ENCODE measurements around the gene STAT1.

Gene STAT1

DNA sequence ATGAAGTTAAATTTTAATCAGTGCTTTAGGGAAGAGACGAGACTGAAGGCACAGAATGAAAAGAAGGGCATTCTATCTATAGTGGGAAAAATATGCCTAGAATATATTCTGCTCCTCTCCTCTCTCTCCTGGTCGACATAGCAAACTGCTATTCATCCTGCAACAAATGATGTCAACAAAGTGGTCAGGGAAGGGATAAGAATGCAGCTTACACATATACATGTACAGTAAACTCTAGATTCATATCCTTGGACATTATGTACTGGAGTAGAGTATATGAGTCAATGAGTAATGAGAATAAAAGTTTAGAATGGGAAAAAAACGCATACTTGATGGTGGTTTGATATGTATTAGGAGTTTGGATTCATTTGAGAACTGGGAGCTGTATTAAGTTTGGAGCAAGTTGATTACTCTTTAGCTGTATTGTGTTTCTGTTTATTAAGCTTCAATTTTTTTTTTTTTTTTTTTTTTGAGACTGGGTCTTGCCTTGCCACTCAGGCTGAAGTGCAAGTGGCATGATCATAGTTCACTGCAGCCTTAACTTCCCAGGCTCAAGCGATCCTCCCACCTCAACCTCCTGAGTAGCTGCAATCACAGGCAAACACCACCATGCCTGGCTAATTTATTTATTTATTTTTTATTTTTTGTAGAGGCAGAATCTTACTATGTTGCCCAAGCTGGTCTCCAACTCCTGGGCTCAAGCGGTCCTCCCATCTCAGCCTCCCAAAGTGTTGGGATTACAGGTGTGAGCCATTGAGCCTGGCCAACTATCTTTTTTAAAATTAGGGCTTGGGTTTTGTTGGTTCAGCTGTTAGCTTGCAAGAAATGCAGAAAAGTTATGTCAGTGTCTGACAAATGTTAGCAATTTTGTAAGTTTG lies 53.8 kb downstream of the STAT1 start:
- no peak for DNase-seq (ENCODE audit: low spot score)

DNA sequence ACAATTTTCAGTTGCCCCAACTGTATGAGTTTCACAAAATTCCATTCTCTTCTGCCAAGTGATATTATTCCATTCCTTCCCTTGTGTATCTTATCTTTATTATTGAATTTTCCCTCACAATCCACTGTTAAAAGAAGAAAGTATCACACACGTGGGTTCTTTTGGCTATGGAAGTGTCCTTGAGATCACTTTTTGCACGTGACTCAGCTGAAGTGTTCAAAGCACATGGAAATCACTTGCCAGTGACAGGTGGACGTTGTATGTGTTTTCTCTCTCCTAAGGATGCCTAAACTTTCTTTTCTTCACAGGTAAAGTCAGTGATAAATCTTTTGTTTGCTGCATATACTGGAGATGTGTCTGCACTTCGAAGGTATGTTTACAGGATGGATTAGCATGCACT lies 60.7 kb downstream of the STAT1 start:
- no peak for DNase-seq (ENCODE audit: low spot score)

DNA sequence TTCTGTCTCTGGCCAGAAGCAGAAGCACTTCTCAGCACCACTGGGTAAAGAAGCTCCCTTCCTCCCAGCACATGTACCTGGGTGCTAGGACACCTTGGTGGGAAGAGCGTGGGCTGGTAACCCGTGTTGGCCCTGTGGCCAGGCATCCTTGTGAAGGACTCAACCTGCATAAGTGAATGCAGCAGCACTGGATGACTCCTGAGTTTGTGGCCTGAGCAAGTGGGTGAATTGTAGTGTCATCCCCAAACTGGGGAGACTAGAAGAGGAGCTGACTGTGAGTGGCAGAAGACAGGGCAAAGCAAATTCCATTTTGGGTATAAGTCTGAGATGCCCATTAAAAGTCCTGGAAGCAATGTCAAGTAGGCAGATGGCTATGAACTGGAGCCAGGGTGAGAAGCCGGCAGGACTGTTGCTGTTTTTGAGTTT lies 63.4 kb downstream of the STAT1 start:
- no peak for DNase-seq (ENCODE audit: low spot score)

DNA sequence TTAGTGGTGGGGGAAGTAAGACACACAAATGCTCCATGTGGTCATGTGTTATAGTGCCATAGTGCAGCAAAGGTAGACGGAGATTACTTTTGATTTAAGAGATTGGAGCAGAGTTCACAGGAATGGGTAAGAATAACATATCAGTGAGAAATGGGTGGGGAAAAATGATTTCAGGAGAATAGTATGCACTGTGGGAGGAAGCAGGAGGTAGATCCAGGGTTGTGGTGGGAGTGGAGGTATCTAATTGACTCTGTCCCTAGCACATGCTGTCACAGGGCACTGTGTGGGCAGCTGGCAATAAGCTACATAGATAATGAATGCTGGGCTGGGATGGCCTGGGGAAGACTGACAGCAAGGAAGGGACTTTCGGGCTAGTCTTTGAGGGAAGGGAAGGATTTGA lies 65.3 kb downstream of the STAT1 start:
- DNase-seq (ENCODE audit: low spot score) = no peak

DNA sequence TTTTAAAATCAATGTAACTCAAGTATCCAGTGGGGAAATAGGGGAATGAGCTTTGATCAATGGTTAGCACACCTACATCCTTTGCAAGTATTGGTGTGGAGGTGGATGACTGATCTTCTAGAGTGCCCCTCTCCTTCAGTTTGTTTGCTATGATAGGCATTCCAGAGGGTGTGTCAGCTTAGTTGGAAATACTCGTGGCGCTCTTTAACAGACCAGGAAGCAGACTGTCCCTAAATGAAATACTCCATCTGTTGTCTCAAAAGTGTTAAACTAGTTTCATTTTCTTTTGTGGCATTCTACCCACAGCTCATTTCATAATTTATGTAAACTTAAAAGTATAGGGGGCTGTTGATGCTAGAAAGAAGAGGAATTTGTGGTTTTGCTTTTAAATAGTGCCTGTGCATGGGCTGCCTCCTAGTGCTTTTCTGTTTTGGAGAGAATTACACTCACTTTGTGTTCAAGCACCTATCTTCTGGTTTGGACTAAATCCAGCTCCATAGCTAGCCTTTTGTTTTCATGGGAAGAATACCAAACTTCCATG lies 66.2 kb downstream of the STAT1 start:
- no peak for DNase-seq (ENCODE audit: low spot score)

DNA sequence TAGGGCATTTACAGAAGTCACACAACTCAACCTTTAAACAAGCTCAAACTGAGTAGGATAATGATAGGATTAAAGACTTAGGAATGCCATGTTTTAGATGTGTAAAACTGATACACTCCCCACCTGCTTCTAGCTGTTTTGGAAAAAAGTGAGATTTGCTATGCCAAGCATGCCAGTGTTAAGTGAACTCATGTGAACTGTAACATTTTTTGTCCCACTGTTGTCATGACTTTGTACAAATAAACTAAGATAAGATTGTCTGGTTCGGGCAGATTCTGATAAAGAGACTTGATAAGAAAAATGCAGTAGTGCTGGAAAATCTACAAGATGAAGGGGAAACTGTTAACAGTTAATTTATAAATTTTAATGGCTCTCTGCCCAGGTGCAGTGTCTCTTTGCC lies 66.8 kb downstream of the STAT1 start:
- DNase-seq (ENCODE audit: low spot score) = no peak

DNA sequence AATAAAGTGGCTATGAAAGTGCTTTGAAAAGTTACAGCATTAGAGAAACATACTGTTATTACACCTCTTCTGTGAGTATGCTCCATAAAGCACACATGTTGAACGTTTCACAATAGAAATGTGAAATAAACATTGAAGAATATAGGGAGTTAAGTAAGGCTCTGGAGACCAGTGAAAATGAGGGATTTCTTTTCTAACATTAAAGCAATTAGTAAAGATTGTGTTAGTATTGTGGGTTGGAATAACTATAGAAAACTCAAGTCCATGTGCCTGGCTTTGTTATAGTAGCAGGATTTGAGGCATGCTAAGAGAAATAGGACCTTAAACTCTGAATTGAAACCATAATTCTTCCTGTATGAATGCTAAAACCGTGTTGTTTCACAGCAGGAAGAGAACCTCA lies 70.3 kb downstream of the STAT1 start:
- DNase-seq (ENCODE audit: low spot score) = no peak

DNA sequence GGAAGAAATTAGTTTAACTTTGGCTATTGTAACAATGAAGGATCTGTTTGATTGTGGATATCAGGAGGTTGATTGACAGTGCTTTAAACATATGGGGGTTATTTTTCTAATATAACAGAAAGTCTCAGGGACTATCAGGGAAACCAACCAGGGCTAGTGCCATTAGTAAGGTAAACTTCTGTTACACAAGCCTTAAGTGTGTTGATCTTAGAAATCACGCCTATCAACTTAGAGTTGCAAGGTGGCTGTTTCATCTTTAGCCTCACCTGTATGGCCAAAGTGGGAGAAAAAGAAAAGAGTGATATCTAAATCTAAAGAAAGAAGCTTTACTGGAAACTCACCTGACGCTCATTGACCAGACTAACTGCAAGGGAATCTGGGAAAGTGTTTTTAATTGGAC lies 71.3 kb downstream of the STAT1 start:
- DNase-seq (ENCODE audit: low spot score) = no peak

DNA sequence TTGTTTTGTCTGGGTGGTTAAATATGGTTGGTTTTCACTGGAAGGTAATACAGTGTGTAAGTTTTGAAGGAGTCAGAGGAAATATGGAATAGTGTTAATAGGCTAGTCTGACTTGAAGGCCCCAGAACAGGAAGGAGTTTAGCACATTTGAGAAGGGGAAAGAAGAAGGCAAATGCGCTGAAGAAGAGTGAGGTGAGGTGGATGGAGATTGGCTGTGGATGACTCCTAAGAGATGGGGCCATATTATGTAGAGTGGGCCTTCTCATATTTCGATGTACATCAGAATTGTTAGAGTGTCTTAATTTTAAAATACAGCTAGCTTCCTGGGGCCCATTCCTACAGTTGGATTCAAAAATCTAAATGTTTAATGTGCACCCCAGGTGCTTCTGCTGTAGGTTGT lies 72.4 kb downstream of the STAT1 start:
- DNase-seq (ENCODE audit: low spot score) = no peak

DNA sequence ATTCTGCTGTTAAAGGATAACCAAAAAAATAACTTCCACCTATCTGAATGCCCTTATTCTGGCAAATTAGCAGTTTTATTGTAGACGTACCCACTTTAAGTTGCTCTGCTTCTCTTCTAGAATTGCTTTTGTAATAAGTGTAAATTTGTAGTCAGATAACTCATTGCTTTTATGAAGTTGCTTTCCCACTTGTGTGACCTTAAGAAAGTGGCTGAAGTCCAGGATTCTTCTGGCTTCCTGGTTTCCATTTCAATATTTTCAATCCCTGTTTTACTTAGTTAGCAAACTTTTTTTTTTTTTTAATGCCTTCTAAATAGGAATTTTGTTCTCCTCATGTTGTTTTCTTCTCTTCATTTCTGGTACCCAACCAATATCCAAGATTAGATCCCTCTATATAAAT lies 73.5 kb downstream of the STAT1 start:
- no peak for DNase-seq (ENCODE audit: low spot score)

DNA sequence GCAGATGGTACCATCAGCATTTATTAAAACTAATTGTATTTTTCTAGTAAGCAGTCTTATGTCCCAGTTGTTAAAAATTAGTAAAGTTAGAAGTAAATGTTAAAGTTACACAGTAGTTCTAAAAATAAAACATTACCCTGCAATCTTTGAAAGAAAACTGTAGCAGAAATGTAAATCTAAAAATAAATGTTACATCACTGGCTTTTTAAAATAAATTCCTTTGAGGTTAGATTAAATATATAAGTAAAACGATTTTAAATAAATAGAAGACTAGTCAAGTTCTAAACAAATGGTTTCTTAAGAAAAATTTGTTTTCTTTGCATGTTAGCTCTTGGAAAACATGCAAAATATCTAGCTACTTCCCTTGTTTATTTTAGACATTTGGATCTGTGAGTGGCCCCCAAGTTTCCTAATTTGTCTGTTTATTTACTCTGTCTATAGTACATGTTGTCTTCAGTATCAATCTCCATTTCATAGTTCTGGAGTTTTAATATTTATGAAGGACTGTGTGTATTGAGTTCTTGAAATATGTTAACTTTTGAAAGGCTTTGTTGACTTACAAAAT lies 75.1 kb downstream of the STAT1 start:
- no peak for DNase-seq (ENCODE audit: low spot score)

DNA sequence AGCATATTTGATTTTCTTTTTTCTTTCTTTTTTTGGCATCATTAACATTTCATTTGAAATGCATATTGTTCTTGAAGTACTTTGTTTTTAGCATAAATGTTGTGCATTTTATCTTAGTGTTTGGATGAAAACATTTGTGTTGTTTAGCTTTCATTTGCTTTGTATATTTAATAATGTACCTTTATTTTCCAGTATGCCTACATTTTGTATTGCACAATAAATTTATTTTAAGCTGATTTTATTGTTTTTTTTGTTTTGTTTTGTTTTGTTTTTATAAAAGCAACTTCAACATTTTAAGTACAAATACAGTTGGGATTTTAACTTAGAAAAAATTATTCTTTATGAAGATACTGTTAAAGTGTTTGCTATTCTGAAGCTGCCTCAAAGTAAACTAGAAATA lies 78.9 kb downstream of the STAT1 start:
- DNase-seq (ENCODE audit: low spot score) = no peak

DNA sequence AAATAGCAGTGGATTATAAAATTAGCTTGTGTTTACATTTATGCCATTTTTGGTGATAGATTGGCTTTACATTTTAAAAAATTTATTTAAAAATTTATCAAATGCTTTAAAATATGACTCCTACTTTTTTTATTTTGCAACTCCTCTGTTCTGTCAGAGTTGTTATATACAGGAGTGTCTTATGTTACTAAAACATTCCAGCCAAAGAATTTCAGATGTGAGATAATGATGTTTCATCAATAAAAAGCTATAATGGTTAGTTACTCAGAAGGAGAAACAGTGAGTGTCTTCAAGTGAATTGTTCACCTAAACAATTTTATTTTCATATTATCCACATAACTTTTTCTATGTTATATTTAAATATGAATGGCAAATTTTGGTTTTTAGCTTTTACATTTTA lies 80.6 kb downstream of the STAT1 start:
- DNase-seq (ENCODE audit: low spot score) = no peak

DNA sequence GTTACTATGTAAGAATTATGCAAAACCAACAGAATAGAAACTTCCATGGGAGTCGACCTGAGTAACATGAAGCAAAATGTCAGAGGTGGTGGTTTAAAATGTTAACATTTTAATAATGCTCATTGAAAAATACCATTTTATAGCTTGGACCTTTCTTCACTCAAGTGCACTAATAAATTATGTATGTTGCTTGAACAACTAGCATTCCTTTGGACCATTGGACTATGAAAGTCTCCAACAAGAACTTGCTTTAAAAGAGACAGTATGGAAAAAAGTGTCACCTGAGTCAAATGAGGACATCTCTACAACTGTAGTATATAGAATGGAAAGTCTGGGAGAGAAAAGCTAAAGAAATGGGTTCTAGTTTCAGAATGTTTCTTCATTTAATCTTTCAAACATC lies 81.5 kb downstream of the STAT1 start:
- no peak for DNase-seq (ENCODE audit: low spot score)

DNA sequence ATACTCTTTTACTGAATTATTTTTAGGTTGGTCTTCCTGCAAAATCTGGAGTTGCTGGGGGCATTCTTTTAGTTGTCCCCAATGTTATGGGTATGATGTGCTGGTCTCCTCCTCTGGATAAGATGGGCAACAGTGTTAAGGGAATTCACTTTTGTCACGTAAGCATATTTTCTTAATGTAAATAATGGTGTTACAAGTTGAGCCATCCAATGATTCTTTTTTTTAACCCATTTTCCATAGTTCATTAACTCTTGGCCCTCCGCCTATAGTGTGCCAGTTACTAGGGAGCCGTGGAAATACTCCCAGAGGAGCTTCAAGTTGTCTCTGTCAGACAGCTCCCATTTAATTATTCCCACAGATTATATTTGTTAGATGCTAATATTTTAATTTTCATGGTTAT lies 83.6 kb downstream of the STAT1 start:
- no peak for DNase-seq (ENCODE audit: low spot score)

DNA sequence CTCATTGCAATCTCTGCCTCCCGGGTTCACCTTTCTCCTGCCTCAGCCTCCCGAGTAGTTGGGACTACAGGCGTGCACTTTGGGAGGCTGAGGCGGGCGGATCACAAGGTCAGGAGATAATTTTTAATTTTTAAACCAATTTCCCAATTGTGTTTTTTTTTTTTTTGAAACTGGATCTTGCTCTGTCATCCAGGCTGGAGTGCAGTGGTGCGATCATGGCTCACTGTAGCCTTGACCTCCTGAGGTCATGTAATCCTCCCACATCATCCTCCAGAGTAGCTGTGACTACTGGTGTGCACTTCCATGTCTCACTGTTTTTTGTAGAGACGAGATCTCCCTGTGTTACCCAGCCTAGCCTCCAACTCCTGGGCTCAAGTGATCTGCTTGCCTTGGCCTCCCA lies 84.1 kb downstream of the STAT1 start:
- DNase-seq (ENCODE audit: low spot score) = no peak

DNA sequence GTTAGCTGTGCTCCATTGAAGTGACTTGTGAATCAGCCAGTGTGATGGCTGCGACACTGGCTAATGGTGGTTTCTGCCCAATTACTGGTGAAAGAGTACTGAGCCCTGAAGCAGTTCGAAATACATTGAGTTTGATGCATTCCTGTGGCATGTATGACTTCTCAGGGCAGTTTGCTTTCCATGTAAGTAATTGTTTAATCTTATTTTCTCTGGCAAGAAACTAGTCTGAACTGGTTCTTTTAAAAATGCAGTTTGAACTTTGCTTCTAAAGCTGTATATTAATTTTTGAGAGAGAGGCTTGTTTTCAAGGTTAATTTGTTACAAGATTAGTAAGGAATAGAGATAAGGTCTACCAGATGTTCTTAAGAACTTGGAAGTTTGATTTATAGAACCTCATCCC lies 86.7 kb downstream of the STAT1 start:
- DNase-seq (ENCODE audit: low spot score) = no peak

DNA sequence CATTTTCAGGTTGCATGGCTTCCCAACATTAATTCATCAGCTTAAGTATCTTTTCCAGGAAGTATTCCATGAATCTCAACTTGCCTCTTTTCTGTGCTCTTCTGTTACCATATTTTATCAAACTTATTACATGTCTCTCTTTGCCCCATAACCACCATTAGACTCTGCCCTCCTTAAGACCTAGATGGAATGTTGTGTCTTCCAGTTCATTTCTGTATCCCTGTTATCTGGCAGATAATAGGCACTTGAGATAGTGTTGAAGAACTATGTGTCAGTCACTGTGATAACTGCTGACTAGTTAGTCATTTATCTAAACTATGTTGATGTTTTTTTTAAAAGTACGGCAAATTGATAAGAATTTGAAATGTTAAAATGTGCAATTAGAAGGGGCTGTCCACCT lies 91.6 kb downstream of the STAT1 start:
- DNase-seq (ENCODE audit: low spot score) = no peak

DNA sequence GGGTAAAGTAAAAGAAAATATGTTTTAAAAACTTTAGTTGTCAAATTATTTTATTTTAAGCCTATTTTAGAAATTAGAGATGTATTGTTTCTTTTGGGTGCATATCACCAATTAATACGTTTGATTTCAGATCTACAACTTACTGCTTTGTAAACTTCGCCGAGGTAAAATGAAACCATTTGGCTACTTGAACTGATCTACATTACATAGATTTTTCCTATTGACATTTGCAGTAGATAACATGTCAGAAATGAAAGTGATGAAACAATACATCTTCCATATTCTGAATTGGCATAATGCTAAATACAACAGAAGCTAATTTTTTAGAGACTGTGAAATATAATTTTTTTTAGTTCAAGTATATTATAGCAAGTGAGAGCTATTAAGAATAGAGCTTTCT lies 93.9 kb downstream of the STAT1 start:
- DNase-seq (ENCODE audit: low spot score) = no peak
